GM21619 (cell line): ENCODE results near the gene ADGB.
"Not testable (repeated sequence)": the region's sequence is repeated elsewhere in the genome, so short reads cannot be mapped to it uniquely, and the experiment has no call there.

Experiments
- ATAC-seq: cut with Tn5 transposase; IDR thresholded peaks from one replicate; pipeline ENCODE4 v1.9.1; 2021; ENCODE audit not compliant: unreplicated experiment

ADGB gene

GRCh38 chr6:146598772-146599405, at the start of gene ADGB:
ADGB (plus strand) TSS chr6:146598972; CDS start chr6:146599041, 69 bp downstream.
- ATAC-seq: no peak

- no peak for ATAC-seq
Observed at GRCh38 chr6:146550911-146551310, 47.9 kb upstream of the ADGB start.

GRCh38 chr6:146551545-146551944, 47.2 kb upstream of the ADGB start:
- ATAC-seq: no peak

- ATAC-seq: no peak
Observed at GRCh38 chr6:146553377-146554135, 45.2 kb upstream of the ADGB start.

- no peak for ATAC-seq
Observed at GRCh38 chr6:146560607-146561006, 38.2 kb upstream of the ADGB start.

- ATAC-seq: not testable (repeated sequence)
Observed at GRCh38 chr6:146566661-146567060, 32.1 kb upstream of the ADGB start.

GRCh38 chr6:146568619-146569018, 30.2 kb upstream of the ADGB start:
- not testable (repeated sequence) for ATAC-seq

GRCh38 chr6:146574211-146574610, 24.6 kb upstream of the ADGB start:
- no peak for ATAC-seq

- no peak for ATAC-seq
Observed at GRCh38 chr6:146578054-146578453, 20.7 kb upstream of the ADGB start.

GRCh38 chr6:146581968-146582367, 16.8 kb upstream of the ADGB start:
- ATAC-seq: no peak

- ATAC-seq: no peak
Observed at GRCh38 chr6:146582857-146583256, 15.9 kb upstream of the ADGB start.

- ATAC-seq: no peak
Observed at GRCh38 chr6:146583966-146584365, 14.8 kb upstream of the ADGB start.

GRCh38 chr6:146587459-146587858, 11.3 kb upstream of the ADGB start:
- ATAC-seq: no peak

GRCh38 chr6:146590492-146590891, 8.3 kb upstream of the ADGB start:
- no peak for ATAC-seq

- no peak for ATAC-seq
Observed at GRCh38 chr6:146592451-146592850, 6.3 kb upstream of the ADGB start.

- ATAC-seq: no peak
Observed at GRCh38 chr6:146593986-146594385, 4.8 kb upstream of the ADGB start.

- no peak for ATAC-seq
Observed at GRCh38 chr6:146594495-146594894, 4.3 kb upstream of the ADGB start.

GRCh38 chr6:146595972-146596731, 2.6 kb upstream of the ADGB start:
- no peak for ATAC-seq

- no peak for ATAC-seq
Observed at GRCh38 chr6:146601352-146601751, 2.6 kb downstream of the ADGB start.

- no peak for ATAC-seq
Observed at GRCh38 chr6:146602526-146602925, 3.8 kb downstream of the ADGB start.

GRCh38 chr6:146613947-146614346, 15.2 kb downstream of the ADGB start:
- ATAC-seq: no peak

GRCh38 chr6:146620655-146621054, 21.9 kb downstream of the ADGB start:
- no peak for ATAC-seq
